Hepatocyte (in vitro differentiated cells): ENCODE measurements around the gene BCL2L12. TPM values are rescaled to one million over a fixed set of nuclear protein-coding genes. Genes with fewer than 3 reads are reported as not detected.

Experiments used
- DNase-seq: peaks from one replicate; pipeline ENCODE4 v3.0.0-alpha.2; 2016; ENCODE audit warnings: low spot score
- H2AFZ ChIP-seq: fragments of 200-600 bp; sonication (generic); 2 replicates; pipeline ENCODE4 v1.6.0; 2016; ENCODE audit warnings: antibody characterized with exemption, mild to moderate bottlenecking
- H3K27ac ChIP-seq: fragments of 200-600 bp; sonication (generic); 2 replicates; pipeline ENCODE4 v1.5.1; 2016; ENCODE audit warnings: mild to moderate bottlenecking
- H3K27me3 ChIP-seq: fragments of 200-600 bp; sonication (generic); 2 replicates; pipeline ENCODE4 v1.6.1; 2016
- H3K36me3 ChIP-seq: fragments of 200-600 bp; sonication (generic); replicated peaks from 2 replicates; pipeline ENCODE4 v1.5.1; 2016; ENCODE audit warnings: low read depth; ENCODE audit not compliant: insufficient read depth
- H3K4me1 ChIP-seq: fragments of 200-600 bp; sonication (generic); 2 replicates; pipeline ENCODE4 v1.5.1; 2016; ENCODE audit warnings: mild to moderate bottlenecking, moderate library complexity; ENCODE audit not compliant: insufficient read depth
- H3K4me2 ChIP-seq: fragments of 200-600 bp; sonication (generic); 2 replicates; pipeline ENCODE4 v1.6.0; 2016
- H3K4me3 ChIP-seq: fragments of 200-600 bp; sonication (generic); 2 replicates; pipeline ENCODE4 v1.5.1; 2016; ENCODE audit warnings: mild to moderate bottlenecking
- H3K79me2 ChIP-seq: fragments of 200-600 bp; sonication (generic); 2 replicates; pipeline ENCODE4 v1.6.0; 2017; ENCODE audit warnings: mild to moderate bottlenecking
- H3K9me2 ChIP-seq: fragments of 200-600 bp; sonication (generic); replicated peaks from 2 replicates; pipeline ENCODE4 v1.6.0; 2017; ENCODE audit warnings: mild to moderate bottlenecking; ENCODE audit not compliant: insufficient read depth
- H3K9me3 ChIP-seq: fragments of 200-600 bp; sonication (generic); 2 replicates; pipeline ENCODE4 v1.5.1; 2016; ENCODE audit warnings: low read depth, mild to moderate bottlenecking
- H4K20me1 ChIP-seq: fragments of 200-600 bp; sonication (generic); 2 replicates; pipeline ENCODE4 v1.6.0; 2016; ENCODE audit warnings: mild to moderate bottlenecking; ENCODE audit not compliant: insufficient read depth, poor library complexity, severe bottlenecking
- CTCF ChIP-seq: fragments of 200-600 bp; sonication (generic); IDR thresholded peaks from 2 replicates; pipeline ENCODE4 v1.5.1; 2016; ENCODE audit warnings: antibody characterized with exemption, mild to moderate bottlenecking; ENCODE audit not compliant: poor library complexity
- EZH2 ChIP-seq: fragments of 200-600 bp; sonication (generic); IDR thresholded peaks from 2 replicates; pipeline ENCODE4 v1.6.1; 2016; ENCODE audit warnings: antibody characterized with exemption, mild to moderate bottlenecking, borderline replicate concordance
- EZH2phosphoT487 ChIP-seq: fragments of 200-600 bp; sonication (generic); IDR thresholded peaks from one replicate; pipeline ENCODE4 v1.6.1; 2018; ENCODE audit warnings: antibody characterized with exemption, mild to moderate bottlenecking, low read depth, moderate library complexity; ENCODE audit not compliant: unreplicated experiment, severe bottlenecking
- WGBS: methylation state at CpG from one replicate; pipeline ENCODE4 v1.1.6; 2016; ENCODE audit warnings: low lambda C conversion rate; ENCODE audit errors: missing lambda C conversion rate; 5-methylcytosine and 5-hydroxymethylcytosine counted together
- polyA plus RNA-seq: library from polyadenylated mRNA; unstranded; fragments of >200 nt; fragmentation: Nextera tagmentation; extraction: Ambion mirVana; gene quantifications from 2 replicates; pipeline ENCODE4 v1.2.1, GENCODE V29; 2016
- total RNA-seq: library from RNA; depleted of rRNA; stranded (reverse); fragments of >200 nt; gene quantifications from 2 replicates; pipeline ENCODE4 v1.2.3, GENCODE V29; 2014

Gene BCL2L12
- total and polyA plus RNA-seq, 2 experiments from 2014 or later, result 4.9 to 28.3 TPM

GRCh38 chr19:49635530-49636232 lies 30.1 kb upstream of the BCL2L12 start:
- TF ChIP-seq CTCF, result peak; percentile 4
- no peak for TF ChIP-seq EZH2phosphoT487
- TF ChIP-seq EZH2, result no peak
- no peak overlapping the region for H3K4me3 ChIP-seq
- H3K4me2 ChIP-seq, result no peak overlapping the region
- H3K36me3 ChIP-seq, result no peaks in the 10 kb centered on the region
- no peak for DNase-seq
- no peaks in the 10 kb centered on the region for H3K9me2 ChIP-seq
- no peaks in the 10 kb centered on the region for H3K27me3 ChIP-seq
- H2AFZ ChIP-seq, result no peak overlapping the region
- no peak overlapping the region for H3K27ac ChIP-seq
- no peaks in the 10 kb centered on the region for H4K20me1 ChIP-seq
- WGBS, result 39% methylated on average over 21 of the region's 24 CpGs
- H3K9me3 ChIP-seq, result no peaks in the 10 kb centered on the region
- no peaks in the 10 kb centered on the region for H3K79me2 ChIP-seq
- peaks cover 19% of the 10 kb centered on the region for H3K4me1 ChIP-seq

GRCh38 chr19:49636233-49636932 lies 29.4 kb upstream of the BCL2L12 start:
- Histone ChIP-seq H3K9me3 (no peaks in the 10 kb centered on the region), H3K4me1 (peaks cover 25% of the 10 kb centered on the region), H3K79me2 (no peaks in the 10 kb centered on the region), H3K36me3 (no peaks in the 10 kb centered on the region), H2AFZ (no peak overlapping the region), H3K27me3 (no peaks in the 10 kb centered on the region), H3K27ac (no peak overlapping the region), H4K20me1 (no peaks in the 10 kb centered on the region), H3K4me3 (no peak overlapping the region), H3K4me2 (no peak overlapping the region), H3K9me2 (no peaks in the 10 kb centered on the region)
- TF ChIP-seq EZH2phosphoT487 (no peak), CTCF (no peak), EZH2 (no peak)
- 81% methylated on average over 24 of the region's 30 CpGs for WGBS
- no peak for DNase-seq

- Histone ChIP-seq H2AFZ (no peak overlapping the region), H3K79me2 (peaks cover 9% of the 10 kb centered on the region), H3K27ac (peak overlapping the region; percentile 81), H3K36me3 (no peaks in the 10 kb centered on the region), H3K4me1 (peaks cover 30% of the 10 kb centered on the region), H3K27me3 (no peaks in the 10 kb centered on the region), H3K9me2 (no peaks in the 10 kb centered on the region), H4K20me1 (peaks cover 1% of the 10 kb centered on the region), H3K4me3 (no peak overlapping the region), H3K4me2 (peak overlapping the region; percentile 77), H3K9me3 (no peaks in the 10 kb centered on the region)
- 33% methylated on average over 11 of the region's 19 CpGs for WGBS
- DNase-seq, result peak; percentile 71
- TF ChIP-seq CTCF, result no peak
- no peak for TF ChIP-seq EZH2
- no peak for TF ChIP-seq EZH2phosphoT487
Measured at GRCh38 chr19:49637821-49638738, 27.7 kb upstream of the BCL2L12 start.
